ENCODE data around the gene CHD3.

The CHD3 gene

DNA sequence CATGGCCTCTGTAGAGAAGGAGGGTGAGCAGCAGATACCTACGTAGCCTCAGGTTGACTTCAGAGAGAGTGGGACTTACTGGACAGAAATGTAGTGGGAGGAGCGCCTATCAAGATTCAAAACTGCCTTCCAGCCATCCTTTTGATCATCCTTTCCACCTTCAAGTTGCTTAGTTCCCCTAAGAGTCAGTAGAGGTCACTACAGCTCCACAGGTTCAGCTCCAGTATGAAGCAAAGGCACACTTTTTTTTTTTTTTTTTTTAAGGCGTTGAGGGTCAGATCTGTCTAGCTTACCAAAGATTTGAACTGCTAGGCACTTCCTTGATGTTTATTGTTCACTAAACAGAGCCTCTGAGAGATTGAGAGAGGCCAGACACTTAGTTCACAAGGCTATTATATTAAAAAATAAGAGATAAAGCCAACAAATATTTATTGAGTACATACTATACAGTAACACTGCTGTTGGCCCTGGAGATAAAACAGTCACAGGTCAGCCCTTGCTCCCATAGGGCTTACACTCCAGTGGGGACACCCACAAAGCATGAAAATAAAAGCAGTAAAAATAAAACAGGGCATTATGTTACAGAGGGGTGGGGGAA is 24.4 kb downstream of the CHD3 start:
- TF ChIP-seq ZNF274 (IDR thresholded peaks at IDR 0.05; ENCODE audit: low read depth, low read length), result no peak
- H3K4me3 ChIP-seq (ENCODE audit: low read length), result no peak overlapping the region

DNA sequence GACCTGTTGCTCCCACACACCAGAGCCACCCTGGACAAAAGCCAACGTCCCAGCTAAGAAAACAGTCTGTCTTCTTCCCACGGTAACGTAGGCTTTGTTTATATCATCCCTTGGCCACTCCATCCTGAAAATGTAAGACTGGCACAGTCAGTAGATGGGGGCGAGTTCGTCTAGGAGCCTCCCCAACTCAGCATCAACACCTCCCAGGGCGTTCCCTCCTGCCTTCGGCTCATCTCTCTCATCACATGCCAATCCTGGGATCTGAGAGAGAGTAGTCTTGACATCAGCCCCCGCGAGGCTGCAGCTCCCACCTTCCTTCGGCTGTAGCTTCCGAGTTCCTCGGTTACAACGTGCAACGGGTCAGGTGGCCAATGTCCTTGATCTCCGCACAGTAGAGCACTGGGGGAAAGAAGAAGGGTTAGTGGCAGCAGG is 26.6 kb downstream of the CHD3 start:
- peak overlapping the region; percentile 41; the same call in 1 of the 2 replicates for H3K4me3 ChIP-seq (ENCODE audit: low read length)
- no peak for TF ChIP-seq ZNF274 (IDR thresholded peaks at IDR 0.05; ENCODE audit: low read depth, low read length)

DNA sequence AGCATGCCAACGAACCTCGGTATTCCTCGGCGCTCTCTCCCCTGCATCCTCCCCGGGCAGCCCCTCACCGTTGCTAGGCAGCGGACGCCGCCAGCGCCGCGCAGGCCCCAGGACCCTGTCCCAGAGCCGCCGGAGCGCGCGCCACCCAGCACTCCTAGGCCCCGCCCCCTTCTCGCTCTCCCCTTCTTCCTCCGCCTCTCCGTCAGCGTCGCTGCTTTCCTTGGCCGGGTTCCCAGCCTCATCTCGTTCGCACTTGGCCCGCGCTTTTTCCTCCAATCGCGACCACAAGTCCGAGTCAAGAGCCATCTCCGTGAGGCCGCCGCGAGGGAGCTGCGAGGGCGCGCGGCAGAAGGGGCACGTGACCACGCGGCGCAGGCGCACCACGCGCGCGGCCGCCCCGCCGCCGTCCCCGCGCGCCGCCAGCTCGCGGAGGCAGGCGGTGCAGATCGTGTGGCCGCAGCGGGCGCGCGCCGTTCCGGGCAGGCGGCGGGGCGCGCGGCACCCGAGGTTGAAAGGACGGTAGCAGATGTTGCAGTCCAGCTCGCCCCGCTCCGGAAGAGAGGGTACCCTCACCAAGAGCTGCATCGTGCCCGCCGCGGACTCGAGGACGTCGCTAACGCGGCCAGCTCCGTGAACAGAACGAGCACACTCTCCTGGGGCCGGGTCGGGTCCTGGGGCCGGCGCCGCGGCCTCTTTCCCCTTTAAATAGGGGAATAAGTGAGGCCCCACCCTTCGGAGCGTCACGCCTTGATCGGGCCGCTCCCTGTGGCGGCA is 27.2 kb downstream of the CHD3 start, which contains the start of gene RNF227:
RNF227 (minus strand) TSS at position 679 of the 774 bp plus-strand sequence; CDS start at position 585, 94 bp downstream.
- H3K4me3 ChIP-seq (ENCODE audit: low read length), result peak within 1 kb of the TSS; percentile 41; the same call in 1 of the 2 replicates
- TF ChIP-seq ZNF274 (IDR thresholded peaks at IDR 0.05; ENCODE audit: low read depth, low read length), result no peak

DNA sequence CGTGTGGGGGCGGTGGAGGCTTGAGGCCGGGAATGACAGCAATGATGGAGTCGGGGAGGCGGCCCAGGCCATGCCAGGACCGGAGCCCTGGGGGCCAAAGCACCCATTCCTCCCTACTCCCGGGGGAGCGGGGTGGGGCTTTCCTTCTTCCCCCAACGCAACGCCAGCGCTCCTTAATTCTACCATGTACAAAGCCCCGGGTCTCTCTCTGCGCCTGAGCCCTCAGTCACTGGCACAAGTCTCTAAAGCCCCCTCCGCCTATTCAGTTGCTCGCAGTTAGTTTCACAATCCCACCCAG is 27.7 kb downstream of the CHD3 start:
- TF ChIP-seq ZNF274 (IDR thresholded peaks at IDR 0.05; ENCODE audit: low read depth, low read length), result no peak
- peak overlapping the region; percentile 41; the same call in 1 of the 2 replicates for H3K4me3 ChIP-seq (ENCODE audit: low read length)

DNA sequence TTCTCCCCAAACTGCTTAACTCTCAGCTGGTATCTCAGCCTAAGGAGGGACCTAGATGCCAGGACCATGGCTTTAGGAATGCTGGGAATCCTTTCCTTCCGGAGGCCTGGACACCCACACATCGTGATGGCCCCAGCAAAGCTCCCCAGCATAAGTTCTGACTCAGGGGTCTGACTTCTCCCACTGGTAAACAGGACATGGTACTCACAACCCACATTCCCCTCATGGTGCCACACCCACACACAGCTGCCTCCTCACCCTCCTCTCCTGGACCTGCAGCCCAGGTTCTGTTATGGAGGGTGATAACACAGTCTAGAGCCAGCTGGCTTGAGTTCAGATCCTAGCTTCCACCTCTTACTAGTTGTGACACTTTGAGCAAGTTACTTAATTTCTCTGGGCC is 28.2 kb downstream of the CHD3 start:
- TF ChIP-seq ZNF274 (IDR thresholded peaks at IDR 0.05; ENCODE audit: low read depth, low read length), result no peak
- H3K4me3 ChIP-seq (ENCODE audit: low read length), result no peak overlapping the region

DNA sequence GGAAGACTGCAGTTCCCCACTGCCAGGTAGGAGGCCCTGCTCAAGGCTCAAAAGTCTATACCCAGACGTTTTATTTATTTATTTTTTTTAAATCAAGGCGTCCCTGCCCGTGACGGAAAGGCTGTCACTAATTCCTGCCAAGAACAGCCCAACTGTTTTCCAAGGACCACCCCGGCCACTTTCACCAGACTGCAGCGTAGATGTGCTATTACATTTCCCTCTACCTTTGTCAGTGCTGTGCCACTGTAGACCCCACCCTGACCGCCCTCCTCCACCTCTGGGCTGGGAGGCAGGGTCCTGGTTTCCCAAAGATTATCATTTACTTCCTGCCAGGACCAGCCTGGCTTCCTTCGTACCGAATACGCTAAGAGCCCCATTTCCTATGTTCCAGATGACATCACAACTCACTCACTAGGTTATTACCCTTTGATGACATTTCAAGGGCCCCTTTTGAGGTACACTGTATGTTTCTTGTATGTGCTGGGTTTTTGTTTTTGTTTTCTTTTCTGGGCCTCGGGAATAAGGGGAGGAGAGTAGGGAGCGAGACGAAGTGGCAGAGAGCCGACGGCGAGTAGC is 33.8 kb downstream of the CHD3 start:
- TF ChIP-seq ZNF274 (IDR thresholded peaks at IDR 0.05; ENCODE audit: low read depth, low read length), result no peak
- H3K4me3 ChIP-seq (ENCODE audit: low read length), result peak overlapping the region; percentile 29; the same call in 1 of the 2 replicates

DNA sequence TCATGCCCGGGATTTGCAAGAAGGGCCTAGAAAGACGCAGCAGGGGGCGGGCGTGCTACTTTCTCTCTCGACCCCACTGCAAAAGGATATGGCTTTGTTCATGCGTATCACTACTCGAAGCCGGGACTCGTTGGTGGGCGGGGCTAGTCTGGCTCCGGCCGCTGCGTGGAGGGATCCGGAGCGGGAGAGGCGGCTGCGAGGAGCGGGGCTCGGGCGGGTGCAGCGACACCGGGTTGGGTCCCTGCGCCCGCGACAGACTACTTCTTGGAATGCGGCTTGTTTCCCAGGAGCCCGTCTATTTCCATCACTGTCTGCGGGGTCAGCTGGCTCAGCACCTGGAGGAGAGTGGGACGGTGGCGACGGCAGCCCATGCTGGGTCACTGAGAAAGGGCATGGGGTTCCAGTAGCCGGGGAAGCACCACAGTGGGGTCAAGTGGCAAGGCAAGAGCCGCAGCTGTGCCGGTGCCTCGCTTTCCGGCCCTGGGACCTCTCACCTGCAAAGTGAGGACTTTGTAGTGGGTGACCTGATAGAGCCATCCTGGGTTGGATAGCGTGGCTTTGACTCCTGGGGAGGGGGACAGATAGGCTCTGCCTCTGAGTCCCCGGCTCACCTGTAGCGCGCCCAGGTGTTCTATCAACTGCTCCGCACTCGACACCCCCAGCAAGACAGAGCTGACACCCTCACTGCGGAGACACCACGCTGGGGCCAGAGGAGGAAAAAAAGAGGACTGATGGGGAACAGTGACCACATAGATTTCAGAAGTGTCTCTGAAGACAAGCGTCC is 34.4 kb downstream of the CHD3 start:
- no peak for TF ChIP-seq ZNF274 (IDR thresholded peaks at IDR 0.05; ENCODE audit: low read depth, low read length)
- H3K4me3 ChIP-seq (ENCODE audit: low read length), result peak overlapping the region; percentile 29; the same call in 1 of the 2 replicates

DNA sequence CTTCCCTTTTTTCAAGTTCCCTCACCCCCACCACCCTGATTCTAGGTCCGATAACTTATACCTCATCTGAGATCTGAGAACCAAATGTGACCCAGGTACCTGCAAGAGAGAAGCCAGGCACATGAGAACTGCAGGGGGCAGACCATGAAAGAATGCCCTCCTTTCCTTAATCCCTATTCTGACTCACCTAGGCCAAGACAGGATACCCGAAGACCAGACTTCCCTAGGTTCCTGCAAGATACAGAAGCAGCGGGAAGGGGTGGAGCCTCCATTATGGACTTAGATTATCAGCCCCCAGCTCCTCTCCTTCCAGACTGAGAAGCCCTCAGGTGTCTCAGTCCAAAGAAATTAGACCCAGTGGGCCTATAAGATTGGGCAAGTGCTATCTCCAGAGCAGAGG is 39.0 kb downstream of the CHD3 start:
- no peak for TF ChIP-seq ZNF274 (IDR thresholded peaks at IDR 0.05; ENCODE audit: low read depth, low read length)

DNA sequence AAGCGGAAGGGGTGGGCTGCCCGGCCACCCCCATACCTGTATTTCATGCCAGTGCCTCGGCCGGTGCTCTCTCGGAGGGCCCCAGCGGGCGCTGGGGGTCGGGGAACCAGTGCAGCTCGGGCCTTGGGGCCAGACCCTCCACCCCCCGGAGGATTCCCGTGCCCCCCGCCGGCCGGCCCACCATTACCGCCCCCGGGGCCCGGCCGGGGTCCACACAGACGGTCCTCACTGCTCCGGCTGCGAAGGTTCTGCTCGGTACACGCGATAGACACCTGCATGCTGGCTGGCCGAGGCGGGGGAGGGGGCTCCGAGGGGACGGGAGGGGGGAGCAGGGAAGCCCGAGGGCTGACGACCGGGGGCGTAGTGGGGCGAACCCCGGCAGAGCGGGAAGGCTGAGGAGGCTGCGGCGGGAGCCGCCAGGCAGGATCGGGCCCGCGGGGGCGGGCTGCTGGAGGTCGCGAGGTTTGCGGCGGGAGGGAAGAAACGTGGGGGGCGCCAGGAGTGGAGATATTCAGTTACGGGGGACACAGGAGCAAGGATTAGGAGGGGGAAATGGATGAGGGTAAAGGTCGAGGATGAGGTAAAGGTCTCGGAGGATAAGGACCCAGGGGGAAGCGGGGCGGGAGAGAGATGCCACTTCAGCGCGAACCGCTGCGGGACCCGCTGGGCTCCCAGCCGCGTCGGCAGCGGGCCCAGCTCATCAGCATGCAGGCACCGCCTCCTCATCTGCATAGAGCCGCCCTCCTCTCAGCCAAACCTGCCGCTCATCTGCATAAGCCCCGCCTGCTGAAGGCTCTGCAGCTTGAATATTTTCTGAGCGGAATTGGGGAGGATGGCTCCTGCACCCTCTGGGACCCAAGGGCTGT is 40.8 kb downstream of the CHD3 start, which contains the start of gene KCNAB3:
KCNAB3 (minus strand) TSS at position 699 of the 866 bp plus-strand sequence; CDS start at position 278, 421 bp downstream.
- TF ChIP-seq ZNF274 (IDR thresholded peaks at IDR 0.05; ENCODE audit: low read depth, low read length), result no peak
- H3K4me3 ChIP-seq (ENCODE audit: low read length), result no peak within 1 kb of the TSS; the same call in 1 of the 2 replicates

More for the DNA sequence above, 39.0 kb downstream of the CHD3 start:
- H3K4me3 ChIP-seq (ENCODE audit: low read length), result no peak overlapping the region

DNA sequence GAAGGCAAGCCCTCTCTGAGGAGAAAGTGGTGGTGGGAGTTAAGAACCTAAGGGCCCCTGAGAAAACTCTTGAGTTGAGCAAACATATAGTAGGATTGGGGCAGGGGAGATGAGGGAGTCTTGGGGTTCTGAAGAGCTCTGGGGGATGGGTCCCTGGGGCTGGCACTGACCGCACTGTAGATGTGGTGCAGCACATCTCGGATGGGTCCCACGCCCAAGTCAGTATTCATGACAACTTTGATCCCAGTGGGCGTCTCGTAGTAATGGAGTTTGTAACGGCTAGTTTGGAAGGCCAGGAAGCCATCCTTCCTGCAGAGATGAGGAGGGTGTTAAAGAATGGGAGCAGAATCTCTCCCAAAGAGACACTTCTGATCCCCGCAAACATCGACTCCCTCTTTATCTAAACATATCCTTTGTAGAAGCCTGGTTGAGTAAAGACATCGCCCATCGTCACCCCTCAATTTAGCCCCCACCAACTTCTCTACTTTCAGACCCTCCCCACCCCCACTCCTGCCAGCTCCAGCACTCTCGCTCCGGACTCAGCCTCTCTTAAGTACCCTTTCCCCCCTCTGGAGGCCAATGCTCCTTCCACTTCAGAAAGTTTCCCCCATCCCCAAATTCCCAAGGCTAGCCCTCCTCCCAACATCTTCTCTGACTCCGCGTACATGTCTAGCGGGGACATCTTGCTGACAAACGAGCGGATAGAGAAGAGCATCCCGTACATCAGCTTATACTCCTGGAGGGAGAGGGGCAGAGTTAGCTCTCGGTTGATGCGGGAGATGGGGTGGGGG is 42.4 kb downstream of the CHD3 start:
- no peak for TF ChIP-seq ZNF274 (IDR thresholded peaks at IDR 0.05; ENCODE audit: low read depth, low read length)
- H3K4me3 ChIP-seq (ENCODE audit: low read length), result peak overlapping the region; percentile 93

DNA sequence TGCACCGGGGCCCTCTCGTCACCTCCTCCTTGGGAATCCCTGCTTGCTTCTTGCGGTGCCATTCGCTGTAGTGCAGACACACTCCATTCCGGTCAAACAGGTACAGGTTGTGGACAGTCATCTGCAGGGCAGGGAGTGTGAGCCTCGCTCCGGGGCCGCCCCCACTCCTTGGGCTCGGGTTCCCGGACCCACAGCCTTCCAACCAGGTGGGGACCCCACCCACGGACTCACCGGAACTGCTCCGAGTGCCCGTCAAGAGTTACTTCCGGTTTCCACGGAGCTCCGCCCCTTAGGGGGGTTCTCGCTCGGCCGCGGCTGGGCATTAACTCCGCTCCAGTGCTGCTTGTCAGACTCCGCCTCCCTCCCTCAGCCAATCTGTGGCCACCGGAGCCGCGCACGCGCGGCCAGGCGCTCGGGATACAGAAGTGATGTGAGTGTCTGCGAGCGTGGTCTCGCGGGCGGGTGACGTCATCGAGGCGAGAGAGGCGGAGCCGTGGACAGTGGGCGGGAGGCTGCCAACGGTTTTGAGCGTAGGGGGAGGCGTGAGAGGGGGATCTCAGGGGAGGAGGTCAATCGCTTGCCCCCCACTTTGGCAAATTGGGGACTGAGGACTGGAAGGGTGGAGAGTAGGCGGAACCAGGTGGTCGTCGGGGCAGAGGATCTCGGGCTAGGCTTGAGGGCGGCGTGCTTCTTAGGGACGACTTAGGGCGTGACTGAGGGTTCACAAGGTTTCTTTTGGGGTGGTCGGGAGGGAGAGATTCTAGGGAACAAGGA is 43.3 kb downstream of the CHD3 start, which contains the start of the genes CNTROB and TRAPPC1:
CNTROB (plus strand) TSS at position 498 of the 774 bp plus-strand sequence. CDS start 874 bp downstream, outside the sequence.
TRAPPC1 (minus strand) TSS at position 238 of the 774 bp plus-strand sequence; CDS start at position 121, 117 bp downstream.
- no peak for TF ChIP-seq ZNF274 (IDR thresholded peaks at IDR 0.05; ENCODE audit: low read depth, low read length)

More for the DNA sequence above, 43.3 kb downstream of the CHD3 start, which contains the start of the genes CNTROB and TRAPPC1:
- H3K4me3 ChIP-seq (ENCODE audit: low read length), result peak within 1 kb of the TSS; percentile 93

Measured in GM08714 (cell line).